Activated T-helper 1 cell treated with anti-CD3 and anti-CD28 coated beads, Interleukin-2, amount 50 U/mL, for 16 hours (primary cell): Measurements from ENCODE around the gene NPTXR.

Experiments
- DNase-seq, 2 donors: peaks; one replicate each; pipeline ENCODE4 v3.0.0-alpha.2; 2020; ENCODE audit warnings: low read depth in 1 of 2, low spot score in 1 of 2

The NPTXR gene

GRCh38 chr22:38774496-38775166, 69.2 kb downstream of the NPTXR start:
- DNase-seq: no peak

GRCh38 chr22:38773363-38773946, 70.4 kb downstream of the NPTXR start:
- no peak for DNase-seq

- no peak for DNase-seq
Measured at GRCh38 chr22:38772623-38772873, 71.3 kb downstream of the NPTXR start.

DNA sequence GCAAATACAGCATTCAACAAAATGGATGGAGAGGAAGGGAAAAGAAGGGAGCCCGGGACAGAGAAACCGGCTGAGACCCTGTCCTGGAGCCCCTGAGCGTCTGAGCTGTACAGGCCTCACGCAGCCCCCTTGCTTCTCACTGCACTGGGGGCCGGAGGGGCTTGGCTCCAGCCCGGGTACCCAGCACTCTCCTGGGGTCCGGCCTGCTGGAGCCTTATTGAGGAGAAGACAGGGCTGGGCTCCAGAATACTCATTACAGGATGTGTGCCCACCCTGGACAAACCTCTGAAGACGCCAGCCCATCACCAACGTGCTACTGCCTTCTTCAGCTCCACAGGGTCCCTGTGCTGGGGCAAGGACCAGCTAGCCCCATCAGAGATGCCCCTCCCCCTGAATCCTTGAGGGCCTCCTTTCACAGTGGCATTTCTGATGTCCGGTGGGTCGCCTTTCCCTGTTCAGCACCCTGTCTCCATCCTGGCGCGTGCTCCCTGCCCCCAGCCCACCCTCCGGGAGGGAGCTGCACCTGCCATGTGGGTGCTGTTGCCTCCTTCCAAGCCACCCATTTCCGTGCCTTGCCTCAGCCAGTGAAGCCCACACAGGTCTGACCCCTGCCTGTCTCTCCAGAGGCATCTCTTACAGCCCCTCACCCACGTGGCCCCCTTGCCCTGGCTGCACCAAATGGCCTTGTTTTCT, 73.4 kb downstream of the NPTXR start:
- DNase-seq: no peak
